Activated T-cell treated with anti-CD3 and anti-CD28 coated beads for 1 hour (primary cell): Measurements from ENCODE around the gene PLA1A.

ENCODE experiments used
- DNase-seq: peaks from one replicate; pipeline ENCODE4 v3.0.0-alpha.2; 2020; ENCODE audit warnings: low read depth

PLA1A gene

DNA sequence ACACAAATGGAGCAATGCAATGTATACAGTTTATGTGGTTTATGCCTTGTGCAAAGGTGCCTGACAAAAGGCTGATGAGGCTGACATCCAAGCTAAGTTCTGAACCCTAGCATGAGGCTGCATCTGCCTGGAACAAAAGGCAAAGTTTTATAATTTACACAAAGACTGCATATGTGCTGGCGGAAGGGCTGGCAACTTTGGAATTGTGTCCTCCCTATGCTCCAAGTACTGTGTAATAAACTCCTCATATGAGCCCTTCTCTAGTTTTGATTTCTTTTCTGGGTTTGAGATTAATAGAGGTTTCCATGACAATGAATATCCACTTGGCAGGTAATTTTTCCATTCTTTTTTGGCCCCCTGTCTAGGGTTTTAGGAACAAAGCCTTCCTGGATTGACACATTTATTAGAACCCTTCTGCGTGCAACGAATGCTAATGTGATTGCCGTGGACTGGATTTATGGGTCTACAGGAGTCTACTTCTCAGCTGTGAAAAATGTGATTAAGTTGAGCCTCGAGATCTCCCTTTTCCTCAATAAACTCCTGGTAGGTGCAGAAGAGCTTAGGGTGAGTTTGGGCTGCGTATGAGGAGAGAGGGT is 10.8 kb downstream of the PLA1A start:
- DNase-seq: no peak

DNA sequence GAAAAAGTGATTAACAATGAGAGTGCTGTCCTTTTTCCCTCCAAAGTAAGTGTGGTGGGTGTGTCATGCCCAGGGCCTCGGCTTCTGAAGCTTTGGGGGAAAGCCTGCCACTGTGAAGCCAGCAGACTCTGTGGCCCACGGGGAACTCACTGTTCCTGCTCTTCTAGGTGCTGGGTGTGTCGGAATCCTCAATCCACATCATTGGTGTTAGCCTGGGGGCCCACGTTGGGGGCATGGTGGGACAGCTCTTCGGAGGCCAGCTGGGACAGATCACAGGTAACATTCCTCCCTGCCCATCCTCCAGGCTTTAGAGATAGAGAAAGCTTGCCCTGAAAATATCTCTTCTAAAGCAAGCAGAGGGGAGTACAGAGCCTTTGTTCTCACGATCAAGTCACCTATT is 11.6 kb downstream of the PLA1A start:
- no peak for DNase-seq

DNA sequence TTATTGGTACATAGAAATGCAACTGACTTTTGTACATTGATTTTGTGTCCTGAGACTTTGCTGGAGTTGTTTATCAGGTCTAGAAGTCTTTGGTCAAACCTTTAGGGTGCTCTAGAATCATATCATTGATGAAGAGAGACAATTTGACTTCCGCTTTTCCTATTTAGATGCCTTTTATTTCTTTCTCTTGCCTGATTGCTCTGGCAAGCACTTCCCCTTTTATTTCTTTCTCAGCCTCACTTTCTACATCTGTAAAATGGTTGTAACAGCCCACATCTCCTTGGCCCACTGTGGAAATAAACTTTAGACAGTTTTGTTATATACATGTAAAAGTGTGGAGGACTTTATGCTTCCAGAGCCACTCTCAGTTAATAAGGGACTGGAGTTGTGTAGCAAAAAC is 14.0 kb downstream of the PLA1A start:
- DNase-seq: no peak

DNA sequence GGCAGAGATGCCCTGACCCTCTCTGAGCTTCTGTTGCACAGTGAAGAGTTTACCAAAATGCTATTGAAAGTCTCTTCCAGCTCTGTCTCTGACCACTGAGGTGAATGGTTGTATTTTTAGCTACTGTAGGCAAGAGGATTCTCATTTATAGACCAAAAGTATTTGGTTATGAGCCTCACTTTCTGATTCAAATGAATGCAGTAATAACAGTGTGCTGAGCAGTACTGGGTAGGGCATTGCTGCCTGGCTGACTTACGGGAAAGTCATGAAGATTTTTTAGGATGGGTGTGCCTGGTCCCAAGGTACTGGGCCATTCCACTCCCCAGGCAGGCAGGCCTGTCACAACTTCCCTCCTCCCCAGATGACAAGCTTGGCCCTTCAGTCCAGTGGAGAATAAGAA is 15.5 kb downstream of the PLA1A start:
- no peak for DNase-seq

DNA sequence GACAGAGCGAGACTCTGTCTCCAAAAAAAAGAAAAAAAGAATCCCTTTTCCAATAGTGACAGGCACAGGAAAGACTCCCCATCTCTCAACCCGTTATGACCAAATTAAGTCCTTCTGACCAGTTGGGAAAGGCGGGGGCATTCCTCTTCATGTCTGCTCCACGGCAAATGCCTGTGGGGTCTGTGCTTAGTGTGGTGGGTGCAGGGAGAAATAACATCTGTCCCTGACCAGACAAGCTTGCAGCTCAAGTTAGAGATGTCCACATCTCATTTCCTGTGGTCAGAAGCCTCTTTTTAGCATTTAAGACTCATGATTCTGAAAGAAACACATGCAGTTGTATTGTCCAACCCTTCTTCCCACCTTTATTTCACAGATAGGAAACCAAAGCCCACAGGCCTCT is 16.2 kb downstream of the PLA1A start:
- no peak for DNase-seq

DNA sequence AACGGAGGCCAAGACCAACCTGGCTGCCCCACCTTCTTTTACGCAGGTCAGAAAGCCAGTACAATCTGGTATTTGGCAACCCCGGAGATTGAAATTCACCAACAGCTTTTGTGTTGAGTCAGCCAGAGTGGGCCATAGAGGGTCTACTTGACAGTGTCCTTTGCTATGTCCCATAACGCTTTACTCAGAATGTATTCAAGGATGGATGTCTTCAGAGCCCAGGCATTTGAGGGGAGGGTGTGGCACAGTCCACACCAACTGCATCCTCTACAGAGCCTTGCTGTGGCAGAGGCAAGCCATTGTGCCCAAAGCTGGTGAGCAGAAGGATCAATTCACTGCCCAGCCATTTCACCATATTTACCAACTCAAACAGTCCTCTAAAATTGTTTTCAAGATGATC is 18.4 kb downstream of the PLA1A start:
- DNase-seq: no peak

DNA sequence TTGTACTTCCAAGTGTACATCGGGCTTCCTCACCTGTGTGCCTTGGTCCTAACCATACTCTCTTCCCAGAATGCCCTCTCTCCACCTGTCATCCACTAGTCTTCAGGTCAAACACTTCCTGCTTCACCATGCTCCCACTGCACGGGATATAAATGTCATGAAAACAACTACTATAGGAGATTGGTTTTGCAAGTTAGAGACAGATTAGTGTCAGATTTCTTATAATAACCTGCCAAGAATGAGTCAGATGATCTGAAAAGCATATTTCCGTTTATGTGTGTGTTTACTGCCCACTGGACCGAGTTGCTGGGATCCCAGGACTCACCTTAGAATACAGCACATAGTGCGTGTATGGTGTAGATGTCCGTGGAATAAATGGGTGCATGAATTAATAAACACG is 21.4 kb downstream of the PLA1A start:
- DNase-seq: no peak

DNA sequence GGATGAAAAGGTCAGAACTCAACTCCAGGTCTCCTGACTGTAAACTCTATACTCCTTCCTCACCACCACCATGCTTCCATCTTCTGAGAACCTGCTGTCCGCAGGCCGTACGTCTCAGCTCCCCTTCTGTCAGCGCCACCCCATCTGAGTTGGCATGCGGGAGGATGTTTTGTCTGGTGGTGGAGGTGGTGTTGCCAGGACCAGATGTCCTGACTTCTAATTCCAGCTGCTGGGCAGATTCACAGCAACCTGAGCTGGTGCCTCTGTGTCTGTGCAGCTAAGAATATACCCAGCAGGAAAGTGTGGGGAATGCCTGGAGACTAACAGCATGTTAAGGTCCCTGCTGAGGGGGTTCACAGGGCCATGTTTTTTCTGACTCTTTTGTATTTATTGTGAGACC is 23.2 kb downstream of the PLA1A start:
- no peak for DNase-seq

DNA sequence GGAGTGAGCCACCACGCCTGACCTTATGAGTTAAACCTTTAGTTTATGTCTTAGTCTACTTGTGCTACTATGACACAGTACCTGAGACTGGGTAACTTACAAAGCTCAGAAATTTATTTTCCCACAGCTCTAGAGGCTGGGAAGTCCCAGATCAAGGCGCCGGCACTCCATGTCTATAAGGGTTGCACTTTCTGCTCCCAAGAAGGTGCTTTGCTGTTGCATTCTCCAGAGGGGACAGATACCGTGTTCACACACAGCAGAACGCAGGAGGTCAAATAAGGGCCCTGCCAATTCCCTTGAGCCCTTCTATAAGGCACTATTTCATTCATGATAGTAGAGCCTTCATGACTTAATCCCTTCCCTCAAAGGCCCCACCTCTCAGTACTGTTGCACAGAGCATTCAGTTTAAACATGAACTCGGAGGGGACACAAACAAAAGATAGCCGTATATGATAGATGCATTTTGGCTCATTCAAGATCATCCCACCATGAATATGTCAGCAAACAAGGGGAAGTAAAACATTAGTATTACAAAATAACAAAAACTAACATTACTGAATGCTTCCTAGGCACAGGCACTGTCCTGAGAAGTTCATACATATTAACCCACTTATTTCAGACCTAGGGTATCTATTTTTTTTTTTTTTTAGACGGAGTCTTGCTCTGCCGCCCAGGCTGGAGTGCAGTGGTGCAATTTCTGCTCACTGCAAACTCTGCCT is 26.5 kb downstream of the PLA1A start:
- no peak for DNase-seq

DNA sequence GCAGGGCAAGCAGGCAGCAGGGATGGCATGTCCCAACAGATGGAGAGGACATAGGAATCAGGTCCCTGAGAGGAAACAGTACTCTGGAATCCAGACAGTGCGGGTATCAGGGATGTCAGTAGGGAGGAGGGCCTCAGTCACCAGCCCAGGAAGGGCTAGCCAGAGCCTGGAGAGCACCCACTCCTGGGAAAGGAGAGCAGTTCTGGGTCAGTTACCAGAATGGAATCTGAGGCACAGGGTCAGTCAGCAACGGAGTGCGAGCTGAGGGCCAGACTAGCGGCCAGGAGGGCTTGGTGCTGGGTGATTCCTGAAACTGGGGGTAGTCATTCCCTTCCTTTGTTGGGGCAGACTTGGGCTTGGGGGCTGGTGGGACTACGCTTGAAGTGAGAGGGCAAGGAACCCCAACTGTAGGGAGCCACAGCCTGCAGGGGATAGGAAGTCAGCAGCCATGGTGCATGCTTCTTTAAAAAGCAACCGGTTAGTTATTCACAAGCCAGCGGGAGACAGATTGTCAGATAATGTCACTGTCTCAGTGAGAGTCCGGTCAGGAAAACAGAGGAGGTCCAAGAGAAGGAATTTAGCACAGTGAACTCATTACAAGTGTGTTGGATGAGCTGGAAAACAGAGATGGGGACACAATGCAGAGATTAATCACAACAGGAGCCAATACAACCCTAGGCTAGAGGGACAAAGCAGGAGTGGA is 27.9 kb downstream of the PLA1A start:
- no peak for DNase-seq

DNA sequence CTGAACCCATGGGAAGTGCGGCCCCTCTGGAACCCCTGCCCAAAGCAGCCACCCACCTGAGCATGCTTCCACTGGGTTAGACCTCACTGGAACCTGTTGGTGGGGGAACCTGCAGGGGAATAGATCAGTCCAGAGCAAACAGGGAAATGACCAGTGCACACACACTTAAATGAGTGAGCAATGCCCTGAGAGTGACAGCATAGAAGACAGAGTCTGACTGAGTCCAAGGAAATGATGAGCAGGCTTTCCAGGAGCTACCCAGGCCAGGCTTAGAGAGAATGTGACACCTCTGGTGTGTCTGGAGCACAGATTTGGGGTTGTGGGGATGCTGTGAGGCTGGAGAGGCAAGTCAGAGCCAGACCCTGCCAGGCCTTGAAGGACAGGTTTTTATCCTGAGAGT is 28.5 kb downstream of the PLA1A start:
- DNase-seq: no peak

DNA sequence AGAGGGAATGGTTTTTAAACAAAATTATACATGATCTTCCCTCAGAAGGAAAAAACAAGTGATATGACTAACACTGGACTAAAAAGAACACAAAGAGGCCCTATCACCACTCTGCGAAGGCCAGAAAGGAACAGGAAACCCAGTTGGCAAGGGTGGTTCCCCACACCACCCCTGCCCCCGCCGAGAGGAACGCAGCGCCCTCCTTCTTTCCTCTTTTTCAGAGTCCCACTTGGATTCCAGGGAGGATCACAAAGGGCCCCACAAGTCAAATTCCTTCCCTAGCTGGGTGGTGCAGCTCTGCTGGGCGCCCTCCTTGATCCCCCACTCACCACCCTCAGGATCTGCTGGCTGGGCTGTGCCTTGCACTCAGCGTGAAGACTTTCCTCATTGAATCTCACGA is 29.8 kb downstream of the PLA1A start:
- DNase-seq: no peak

DNA sequence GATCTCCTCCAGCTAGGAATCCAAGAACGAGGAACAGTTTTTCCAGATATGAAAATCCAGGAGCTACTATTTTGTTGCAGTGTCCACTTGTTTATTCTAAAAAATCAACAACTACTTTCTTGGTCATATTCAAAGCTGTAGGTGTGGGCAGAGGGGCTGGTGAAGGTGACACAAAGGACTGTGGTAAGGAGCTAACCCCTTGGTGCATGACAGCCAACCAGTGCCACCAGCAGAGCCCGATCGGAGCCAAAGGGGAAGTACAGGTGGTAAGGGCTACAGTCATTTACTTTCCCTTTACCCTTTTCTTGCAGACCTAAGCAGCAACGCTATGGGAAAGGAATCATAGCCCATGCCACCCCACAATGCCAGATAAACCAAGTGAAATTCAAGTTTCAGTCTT is 30.7 kb downstream of the PLA1A start:
- DNase-seq: no peak

DNA sequence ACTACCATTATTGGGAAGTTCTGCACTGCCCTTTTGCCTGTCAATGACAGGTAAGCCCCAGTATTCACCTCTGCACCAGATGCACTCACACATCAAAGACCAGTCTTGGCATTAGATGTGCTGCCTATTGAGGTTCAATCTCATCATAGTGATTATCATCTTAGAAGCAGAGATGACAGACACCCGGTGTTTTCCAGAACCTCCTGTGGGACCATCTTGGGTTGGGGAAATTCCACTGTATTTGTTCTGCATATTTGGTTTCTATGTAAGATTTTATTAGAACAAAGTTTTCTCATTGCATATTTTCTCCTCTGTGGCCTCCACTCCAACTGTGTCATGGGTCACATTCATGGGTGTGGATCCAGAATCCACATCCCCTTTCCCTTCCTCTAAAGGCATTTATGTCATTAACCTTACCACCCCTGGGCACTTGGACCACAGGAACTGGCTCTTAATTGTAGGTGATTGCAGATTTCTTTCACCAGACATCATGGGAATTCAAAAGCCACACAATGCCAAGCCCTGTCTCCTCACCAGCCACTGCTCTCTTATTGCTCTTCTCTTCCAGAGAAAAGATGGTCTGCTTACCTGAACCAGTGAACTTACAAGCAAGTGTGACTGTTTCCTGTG is 31.2 kb downstream of the PLA1A start:
- DNase-seq: no peak

DNA sequence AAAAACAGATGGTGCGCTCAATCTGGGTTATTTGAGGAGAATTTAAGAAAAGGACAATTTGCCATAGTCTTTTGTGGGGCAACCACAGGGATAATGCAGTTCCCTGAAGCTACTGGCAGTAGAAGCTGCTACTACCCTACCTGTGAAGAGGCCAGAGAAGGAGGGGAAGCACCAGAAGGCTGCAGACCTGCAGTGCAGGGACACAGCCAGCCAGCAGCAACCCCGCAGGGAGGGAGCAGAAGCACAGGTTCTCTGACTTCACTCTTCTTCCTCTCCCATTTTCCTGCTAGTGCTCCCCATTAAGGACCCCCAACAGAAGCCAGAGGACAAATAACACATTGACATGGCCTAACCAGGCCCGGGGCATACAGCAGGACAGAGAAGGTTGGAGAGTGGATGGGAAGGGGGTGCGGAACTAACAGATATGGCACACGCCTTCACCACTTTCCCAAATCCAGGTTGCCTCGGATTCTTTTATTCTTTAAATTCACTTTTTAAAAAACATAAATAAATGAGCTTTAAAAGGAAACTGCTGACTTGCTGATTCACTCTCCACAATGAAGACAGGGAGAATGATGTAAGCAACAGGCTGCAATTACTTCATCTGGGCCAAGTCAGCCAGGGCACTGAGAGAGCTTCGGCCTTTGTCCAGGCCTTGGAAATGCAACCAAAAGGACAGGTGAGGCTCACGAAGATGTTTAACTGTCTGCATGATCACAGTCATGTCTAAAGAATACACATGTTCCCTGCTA is 32.6 kb downstream of the PLA1A start:
- no peak for DNase-seq

DNA sequence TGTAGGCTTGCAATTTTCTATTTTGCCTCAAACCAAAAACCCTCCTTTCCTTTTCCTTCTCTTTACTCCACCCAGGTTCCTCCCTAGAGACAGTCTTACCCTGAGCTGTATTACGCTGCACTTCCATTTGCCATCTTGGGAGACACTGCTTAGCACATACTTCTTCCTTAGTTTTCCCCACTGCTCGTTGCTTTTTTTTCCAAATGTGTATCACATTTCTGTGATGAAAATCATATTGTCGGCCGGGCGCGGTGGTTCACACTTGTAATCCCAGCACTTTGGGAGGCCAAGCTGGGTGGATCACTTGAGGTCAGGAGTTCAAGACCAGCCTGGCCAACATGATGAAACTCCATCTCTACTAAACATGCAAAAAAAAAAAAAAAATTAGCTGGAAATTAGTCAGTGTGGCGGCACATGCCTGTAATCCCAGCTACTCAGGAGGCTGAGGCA is 33.2 kb downstream of the PLA1A start:
- no peak for DNase-seq

DNA sequence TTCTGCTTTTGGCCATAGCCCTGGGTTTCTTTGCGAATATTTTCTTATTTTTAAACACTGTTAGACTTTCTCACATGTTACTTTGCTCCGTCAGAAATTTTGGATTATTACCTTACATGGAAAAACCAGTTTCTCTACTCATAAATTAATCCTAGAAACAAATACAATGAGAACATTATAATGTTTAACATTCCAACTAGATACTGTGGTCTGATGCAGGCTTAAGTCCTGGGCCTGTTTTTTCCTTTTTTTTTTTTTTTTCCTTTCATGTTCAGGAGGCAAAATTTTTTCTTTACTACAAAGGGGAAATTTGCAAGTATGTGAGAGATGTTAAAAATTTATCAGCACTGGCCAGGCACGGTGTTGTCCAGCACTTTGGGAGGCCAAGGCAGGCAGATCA is 33.8 kb downstream of the PLA1A start:
- DNase-seq: no peak

DNA sequence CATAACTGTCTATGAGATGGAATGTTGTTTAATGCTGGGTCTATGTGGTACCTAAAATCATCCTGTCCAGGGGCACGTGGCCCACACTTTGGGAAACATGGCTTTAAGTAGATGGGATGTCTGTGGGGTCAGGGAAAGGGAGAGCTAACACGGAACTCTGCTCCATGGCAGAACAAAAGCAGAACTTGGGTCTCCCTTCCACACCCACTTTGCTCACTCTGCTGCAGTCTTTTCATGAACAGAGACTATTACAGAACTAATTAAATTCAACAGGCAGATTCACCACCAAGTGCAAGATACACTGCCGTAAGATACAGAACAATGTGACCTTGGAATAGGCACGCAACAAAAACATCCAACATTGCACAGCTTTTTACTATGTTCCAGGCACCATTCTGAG is 34.5 kb downstream of the PLA1A start:
- DNase-seq: no peak

DNA sequence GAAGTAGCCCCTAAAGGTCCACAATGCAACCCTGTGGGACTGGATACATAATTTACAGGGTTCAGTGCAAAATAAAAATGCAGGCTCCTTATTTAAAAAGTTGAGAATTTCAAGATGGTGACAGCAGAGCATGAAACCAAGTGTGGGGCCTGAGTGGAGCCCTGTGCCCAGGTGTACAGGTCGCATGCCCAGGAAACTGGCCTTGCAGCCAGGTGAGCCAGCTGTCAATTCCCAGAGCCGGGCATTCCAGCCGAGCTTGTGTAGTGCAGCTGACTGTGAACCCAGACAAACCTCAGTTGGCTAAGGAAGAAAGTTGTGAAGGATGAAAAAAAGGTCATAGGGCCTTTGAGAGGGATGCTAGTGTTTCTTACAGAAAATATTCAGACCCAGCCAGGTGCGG is 35.1 kb downstream of the PLA1A start:
- no peak for DNase-seq

DNA sequence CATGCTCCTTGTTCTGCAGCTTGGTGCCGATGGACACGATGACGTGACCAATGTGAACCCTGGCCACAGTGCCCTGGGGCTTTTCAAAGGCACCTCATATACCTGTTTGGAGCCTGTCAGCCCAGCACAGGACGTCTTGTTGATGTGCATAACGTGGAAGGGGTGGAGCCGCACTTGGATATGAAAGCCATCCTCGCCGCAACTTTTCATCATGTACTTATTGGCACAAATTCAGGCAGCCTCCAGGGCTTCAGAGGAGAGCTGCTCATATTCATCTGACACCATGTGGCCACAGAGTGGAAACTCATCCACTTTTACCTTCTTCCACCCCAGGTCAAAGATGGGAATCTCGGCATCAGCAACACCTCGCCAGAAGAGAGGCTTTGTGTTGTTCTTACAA is 38.0 kb downstream of the PLA1A start:
- DNase-seq: no peak

DNA sequence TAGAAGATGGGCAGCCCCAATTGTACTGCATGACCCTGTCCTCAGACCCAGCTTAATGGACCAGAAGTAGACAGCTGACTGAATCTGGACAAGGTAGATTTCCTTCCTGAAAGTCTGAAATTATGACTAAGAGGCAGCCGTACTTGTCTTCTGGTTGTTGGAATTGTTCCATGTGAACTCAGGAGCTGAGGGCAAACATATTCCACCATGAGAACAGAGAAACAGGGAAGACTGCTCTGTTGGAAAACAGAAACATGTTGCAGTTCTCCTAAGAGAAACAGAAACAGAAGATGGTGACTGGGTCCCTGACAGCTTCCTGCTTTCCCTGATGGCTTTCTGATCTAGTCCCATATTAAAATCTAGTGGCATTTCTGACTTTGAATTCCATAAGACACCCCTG is 38.6 kb downstream of the PLA1A start:
- no peak for DNase-seq

DNA sequence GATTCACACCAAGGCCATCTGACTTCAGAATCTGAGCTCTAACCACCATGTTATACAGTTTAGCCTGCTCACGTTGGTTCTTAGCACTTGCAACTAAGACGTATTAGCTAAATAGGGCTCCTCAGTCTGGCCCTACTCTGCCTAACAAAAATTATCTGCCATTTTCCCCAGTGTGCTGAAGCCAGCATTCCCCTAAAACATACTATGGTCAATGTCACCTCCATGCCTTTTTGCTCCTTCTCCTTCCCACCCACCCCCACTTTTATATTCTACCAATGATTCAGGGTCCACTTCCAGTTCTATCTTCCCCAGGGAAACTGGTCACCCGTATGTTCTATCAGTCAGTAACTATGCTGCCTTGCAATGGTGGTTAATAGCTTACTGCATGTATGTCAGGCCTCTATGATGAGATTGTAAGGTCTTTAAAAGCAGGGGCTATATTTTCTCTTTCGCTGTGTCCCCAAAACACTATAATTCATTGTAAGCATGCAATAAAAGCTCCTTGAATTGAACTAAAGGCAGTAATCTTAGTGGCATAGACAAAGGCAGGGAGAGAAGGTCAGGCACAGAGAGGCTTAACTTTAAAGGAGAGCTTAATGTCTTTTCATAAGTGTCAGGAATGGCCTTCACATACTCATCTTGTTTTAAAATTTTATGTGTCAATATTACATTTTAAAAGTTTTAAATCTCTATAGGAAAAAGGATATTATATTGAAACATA is 39.4 kb downstream of the PLA1A start:
- no peak for DNase-seq
